Skeletal muscle tissue (tissue), 4 donors: ENCODE data around the gene OR2AE1. TPM values are rescaled to one million over a fixed set of nuclear protein-coding genes. Genes with fewer than 3 reads are reported as not detected.
"Not testable (repeated sequence)": the region's sequence is repeated elsewhere in the genome, so short reads cannot be mapped to it uniquely, and the experiment has no call there.

ENCODE experiments used
- H3K27ac ChIP-seq: one replicate; pipeline ENCODE4 v1.7.0; 2013; ENCODE audit warnings: mild to moderate bottlenecking, low read depth, low read length, inconsistent platforms
- H3K27me3 ChIP-seq, 3 donors: one replicate each; pipeline ENCODE4 v1.7.0; 2013; ENCODE audit warnings: low read length in 3 of 3; ENCODE audit not compliant: control insufficient read depth in 3 of 3, insufficient read depth in 3 of 3
- H3K36me3 ChIP-seq, 3 donors: one replicate each; pipeline ENCODE4 v1.7.0; 2013; ENCODE audit warnings: low read length in 3 of 3; ENCODE audit not compliant: control insufficient read depth in 3 of 3, insufficient read depth in 3 of 3
- H3K4me1 ChIP-seq, 3 donors: one replicate each; pipeline ENCODE4 v1.7.0; 2013; ENCODE audit warnings: low read length in 3 of 3, mild to moderate bottlenecking in 3 of 3; ENCODE audit not compliant: control insufficient read depth in 3 of 3, insufficient read depth in 3 of 3
- H3K4me3 ChIP-seq, 3 donors: one replicate each; pipeline ENCODE4 v1.7.0; 2013; ENCODE audit warnings: low read length in 3 of 3
- H3K9ac ChIP-seq, 3 donors: one replicate each; pipeline ENCODE4 v1.7.0; 2013; ENCODE audit warnings: low read length in 3 of 3, mild to moderate bottlenecking in 3 of 3, moderate library complexity in 2 of 3, low read depth in 1 of 3
- H3K9me3 ChIP-seq, 3 donors: one replicate each; pipeline ENCODE4 v1.7.0; 2013; ENCODE audit warnings: low read length in 3 of 3; ENCODE audit not compliant: control insufficient read depth in 3 of 3
- total RNA-seq: library from RNA; depleted of rRNA; stranded (reverse); fragments of >200 nt; gene quantifications from one replicate; pipeline ENCODE4 v1.2.3, GENCODE V29; 2014
- donor health status: Osteomylitis.

OR2AE1 gene
- total RNA-seq, 1 donor from 2014 or later, result not detected

GRCh38 chr7:99867477-99867876, 9.4 kb downstream of the OR2AE1 start:
- not testable (repeated sequence) for H3K27me3 ChIP-seq, H3K4me1 ChIP-seq, H3K9ac ChIP-seq, H3K27ac ChIP-seq, H3K4me3 ChIP-seq, H3K36me3 ChIP-seq, H3K9me3 ChIP-seq

GRCh38 chr7:99863847-99864440, 12.9 kb downstream of the OR2AE1 start:
- no peak overlapping the region for H3K4me3 ChIP-seq
- no peaks in the 10 kb centered on the region for H3K27me3 ChIP-seq
- H3K9ac ChIP-seq, result no peak overlapping the region
- peaks cover 9 to 13% (median 10%) of the 10 kb centered on the region in 3 donors for H3K4me1 ChIP-seq
- H3K36me3 ChIP-seq, result no peaks in the 10 kb centered on the region
- peaks cover 0 to 2% (median 2%) of the 10 kb centered on the region in 3 donors for H3K9me3 ChIP-seq
- no peak overlapping the region for H3K27ac ChIP-seq

DNA sequence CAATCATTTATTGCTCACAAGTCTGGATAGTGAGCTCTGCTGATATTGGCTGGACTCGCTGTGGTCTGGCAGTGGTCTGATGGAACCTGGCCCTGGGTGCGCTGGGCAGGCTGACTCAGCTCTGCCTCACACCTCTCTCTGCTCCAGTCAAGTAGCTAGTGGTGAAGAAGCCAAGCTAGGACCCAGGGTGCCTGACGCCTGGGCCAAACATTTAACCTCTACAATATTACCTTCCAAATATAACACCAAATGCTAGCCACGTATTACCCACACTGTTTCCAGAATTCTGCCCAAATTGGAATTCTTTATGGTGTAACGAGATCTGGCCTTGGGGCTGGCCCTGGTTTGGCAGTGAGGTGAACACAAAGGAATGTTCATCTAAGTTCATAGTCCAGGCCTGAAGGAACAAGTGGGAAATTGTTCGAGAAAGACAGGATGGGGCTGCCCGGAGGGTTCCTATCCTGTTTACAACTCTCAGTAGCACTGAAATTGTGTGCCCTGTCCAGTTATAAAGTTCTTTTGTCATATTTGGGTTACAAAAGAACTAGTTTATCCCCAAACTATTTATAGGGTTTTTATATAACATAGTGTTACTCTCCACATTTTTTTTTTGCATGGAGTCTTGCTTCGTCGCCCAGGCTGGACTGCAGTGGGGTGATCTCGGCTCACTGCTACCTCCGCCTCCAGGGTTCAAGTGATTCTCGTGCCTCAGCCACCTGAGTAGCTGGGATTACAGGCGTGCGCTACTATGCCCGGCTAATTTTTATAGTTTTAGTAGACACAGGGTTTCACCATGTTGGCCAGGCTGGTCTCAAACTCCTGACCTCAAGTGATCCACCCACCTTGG, 16.3 kb downstream of the OR2AE1 start:
- Histone ChIP-seq H3K9me3 (peaks cover 0 to 2% (median 2%) of the 10 kb centered on the region in 3 donors), H3K9ac (no peak overlapping the region), H3K27ac (peak overlapping the region; percentile 66), H3K27me3 (no peaks in the 10 kb centered on the region), H3K36me3 (no peaks in the 10 kb centered on the region), H3K4me3 (peak overlapping the region in 2 of 3 donors; percentile 29 to 30), H3K4me1 (peaks cover 9 to 13% (median 10%) of the 10 kb centered on the region in 3 donors)

DNA sequence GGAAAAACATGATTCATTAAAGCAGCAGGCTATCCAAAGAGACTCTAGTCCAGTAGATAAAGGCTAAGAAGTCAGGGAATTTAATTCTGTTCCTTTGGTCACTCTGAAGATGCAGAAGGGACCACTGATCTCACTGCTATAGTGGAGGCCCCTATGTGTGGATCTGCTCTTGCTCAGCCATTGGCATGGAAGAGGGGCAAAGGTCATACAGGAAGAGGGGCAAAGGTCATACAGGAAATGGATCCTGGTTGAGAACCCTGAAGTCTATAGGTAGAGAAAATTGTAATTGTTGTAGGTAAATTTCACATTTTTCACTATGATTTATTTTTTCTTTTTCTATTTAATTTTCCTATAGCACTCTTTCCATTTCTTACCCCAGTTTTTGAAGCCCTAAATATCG, 21.6 kb downstream of the OR2AE1 start:
- Histone ChIP-seq H3K9me3 (no peaks in the 10 kb centered on the region), H3K27me3 (no peaks in the 10 kb centered on the region), H3K4me1 (peaks cover 6 to 10% (median 8%) of the 10 kb centered on the region in 3 donors), H3K36me3 (no peaks in the 10 kb centered on the region), H3K9ac (no peak overlapping the region), H3K4me3 (no peak overlapping the region), H3K27ac (no peak overlapping the region)

GRCh38 chr7:99848420-99849216, 28.2 kb downstream of the OR2AE1 start:
- H3K27ac ChIP-seq, result no peak overlapping the region
- no peak overlapping the region for H3K4me3 ChIP-seq
- H3K9ac ChIP-seq, result no peak overlapping the region
- H3K4me1 ChIP-seq, result no peaks in the 10 kb centered on the region
- no peaks in the 10 kb centered on the region for H3K36me3 ChIP-seq
- H3K27me3 ChIP-seq, result no peaks in the 10 kb centered on the region
- no peaks in the 10 kb centered on the region for H3K9me3 ChIP-seq

DNA sequence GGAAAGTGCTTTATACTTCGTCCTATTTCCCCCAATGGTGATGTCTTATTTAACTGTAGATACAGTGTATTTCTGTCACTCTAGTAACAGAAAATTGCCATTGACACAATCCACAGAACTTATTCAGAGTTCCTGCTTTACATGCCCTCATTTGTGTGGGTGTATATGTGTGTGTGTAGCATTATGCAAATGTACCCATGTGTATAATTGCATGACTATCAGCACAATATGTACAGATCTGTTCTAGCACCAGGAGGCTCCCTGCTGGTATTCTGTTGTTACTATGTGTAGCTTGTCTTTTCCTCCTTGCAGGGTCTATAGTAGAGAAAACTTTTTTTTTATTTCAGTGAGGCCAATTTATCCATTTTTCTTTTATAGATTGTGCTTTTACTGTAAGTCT, 32.5 kb downstream of the OR2AE1 start:
- Histone ChIP-seq H3K27ac (no peak overlapping the region), H3K9ac (no peak overlapping the region), H3K27me3 (no peaks in the 10 kb centered on the region), H3K36me3 (no peaks in the 10 kb centered on the region), H3K9me3 (no peaks in the 10 kb centered on the region), H3K4me1 (no peaks in the 10 kb centered on the region), H3K4me3 (no peak overlapping the region)

DNA sequence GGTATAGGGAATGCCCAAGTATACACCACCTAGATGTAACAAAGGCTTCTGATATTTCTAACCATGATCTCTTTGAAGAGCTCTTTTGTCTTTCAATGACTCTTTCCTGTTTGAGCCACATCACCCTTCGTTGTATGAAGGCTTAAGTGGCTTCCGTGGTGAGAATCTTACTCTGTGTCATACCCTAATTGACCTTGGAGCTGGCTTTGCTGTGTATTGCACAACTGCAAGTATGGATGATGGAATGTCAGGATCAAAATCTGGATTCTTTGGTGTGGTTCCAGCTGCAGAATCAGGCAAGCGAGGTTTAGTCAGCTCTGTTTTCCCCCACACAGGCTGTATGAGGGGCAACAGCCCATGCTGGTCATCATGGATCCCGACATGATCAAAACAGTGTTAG, 33.0 kb downstream of the OR2AE1 start:
- Histone ChIP-seq H3K27me3 (no peaks in the 10 kb centered on the region), H3K9ac (no peak overlapping the region), H3K4me3 (no peak overlapping the region), H3K9me3 (no peaks in the 10 kb centered on the region), H3K4me1 (no peaks in the 10 kb centered on the region), H3K36me3 (no peaks in the 10 kb centered on the region), H3K27ac (no peak overlapping the region)

DNA sequence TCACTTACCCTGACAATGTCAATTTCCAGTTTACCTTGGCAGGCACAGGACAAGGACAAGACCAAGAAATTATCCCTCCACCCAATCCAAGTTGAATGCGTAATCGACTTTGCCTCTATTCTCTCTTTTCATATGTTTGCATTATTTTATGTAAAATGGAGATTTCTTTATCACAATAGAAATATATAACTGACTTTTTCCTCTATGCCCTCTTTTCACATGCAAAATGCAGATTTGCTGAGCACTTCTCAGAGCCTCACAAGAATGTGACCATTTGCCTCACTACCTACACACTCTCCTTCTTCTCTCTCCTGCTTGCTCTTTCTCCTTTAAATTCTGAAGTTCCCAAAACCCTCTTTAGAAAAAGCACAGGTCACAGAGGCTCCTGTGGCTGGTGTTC, 33.9 kb downstream of the OR2AE1 start:
- Histone ChIP-seq H3K27ac (no peak overlapping the region), H3K4me3 (no peak overlapping the region), H3K9me3 (no peaks in the 10 kb centered on the region), H3K9ac (no peak overlapping the region), H3K27me3 (no peaks in the 10 kb centered on the region), H3K36me3 (no peaks in the 10 kb centered on the region), H3K4me1 (no peaks in the 10 kb centered on the region)

DNA sequence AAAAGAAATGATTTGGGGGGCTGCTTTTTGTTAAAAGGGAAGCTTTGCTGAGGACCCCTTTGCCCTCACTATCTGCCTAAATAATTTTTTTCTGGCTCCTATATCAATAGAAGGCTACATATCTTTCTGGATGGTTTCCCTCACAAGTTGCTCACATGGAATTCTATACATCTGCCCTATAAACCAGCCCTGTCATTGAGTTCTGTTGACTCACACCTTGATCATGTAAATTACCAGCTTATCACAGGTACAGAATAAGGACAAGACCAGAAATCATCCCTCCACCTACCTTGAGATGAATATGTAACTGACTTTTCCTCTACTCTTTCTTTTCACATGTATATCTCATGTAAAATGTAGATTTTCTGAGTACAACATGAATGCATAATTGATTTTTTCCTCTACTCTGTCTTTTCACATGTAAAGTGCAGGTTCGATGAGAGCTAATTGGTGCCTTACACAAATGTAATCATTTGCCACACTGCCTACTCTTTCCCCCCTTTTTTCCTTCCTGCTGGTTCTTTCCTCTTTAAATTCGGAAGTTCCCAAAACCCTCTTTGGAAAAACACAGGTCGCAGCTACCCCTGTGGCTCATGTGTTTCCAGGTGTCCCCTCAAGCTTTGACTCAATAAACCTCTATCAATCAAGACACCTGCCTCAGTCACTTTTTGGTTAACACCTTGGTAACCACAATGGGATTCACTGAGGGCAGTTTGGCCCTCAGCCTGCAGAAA, 36.5 kb downstream of the OR2AE1 start:
- Histone ChIP-seq H3K9me3 (no peaks in the 10 kb centered on the region), H3K4me1 (no peaks in the 10 kb centered on the region), H3K9ac (no peak overlapping the region), H3K27me3 (no peaks in the 10 kb centered on the region), H3K4me3 (no peak overlapping the region), H3K36me3 (no peaks in the 10 kb centered on the region), H3K27ac (no peak overlapping the region)
